Natural killer cell (primary cell): ENCODE data around the gene ECM1. TPM values are rescaled to one million over a fixed set of nuclear protein-coding genes. Genes with fewer than 3 reads are reported as not detected.

Source experiments
- ATAC-seq, 3 donors: fragments of 150-1000 bp in 2 of 3; fragments of 200-7000 bp in 1 of 3; cut with Tn5 transposase; 1 replicate in 1 of 3; 2 replicates in 2 of 3; pipeline ENCODE4 v1.10.0; 2021; ENCODE audit warnings: mild to moderate bottlenecking in 2 of 3, moderate library complexity in 2 of 3
- DNase-seq, 2 donors: peaks; one replicate each; pipeline versions ENCODE4 v3.0.0 to v3.0.0-alpha.2; 2013 to 2021; ENCODE audit warnings: mixed read lengths in 1 of 2
- H3K27ac ChIP-seq: one replicate; pipeline ENCODE4 v1.5.1; 2013; ENCODE audit warnings: mild to moderate bottlenecking, low read length
- H3K27me3 ChIP-seq: one replicate; pipeline ENCODE4 v1.6.1; 2013; ENCODE audit warnings: low read length; ENCODE audit not compliant: control insufficient read depth, insufficient read depth
- H3K36me3 ChIP-seq: one replicate; pipeline ENCODE4 v1.6.1; 2013; ENCODE audit warnings: low read length; ENCODE audit not compliant: control insufficient read depth, insufficient read depth
- H3K4me1 ChIP-seq: one replicate; pipeline ENCODE4 v1.6.1; 2013; ENCODE audit warnings: low read length; ENCODE audit not compliant: control insufficient read depth, insufficient read depth
- H3K4me3 ChIP-seq: one replicate; pipeline ENCODE4 v1.5.1; 2013; ENCODE audit warnings: low read length
- H3K9me3 ChIP-seq: one replicate; pipeline ENCODE4 v1.6.1; 2013; ENCODE audit warnings: low read length; ENCODE audit not compliant: control insufficient read depth, insufficient read depth
- H3K27ac Mint-ChIP-seq, 2 donors: one replicate each; pipeline ENCODE4 v1.8.0; 2022; ENCODE audit warnings: mild to moderate bottlenecking in 2 of 2, mixed read lengths in 2 of 2, moderate library complexity in 1 of 2
- H3K27me3 Mint-ChIP-seq, 2 donors: one replicate each; pipeline ENCODE4 v1.8.0; 2022; ENCODE audit warnings: low read depth in 2 of 2, mixed read lengths in 2 of 2
- H3K36me3 Mint-ChIP-seq: one replicate; pipeline ENCODE4 v1.8.0; 2022; ENCODE audit warnings: mixed read lengths
- H3K4me1 Mint-ChIP-seq, 2 donors: one replicate each; pipeline ENCODE4 v1.8.0; 2022; ENCODE audit warnings: mixed read lengths in 2 of 2
- H3K4me3 Mint-ChIP-seq: one replicate; pipeline ENCODE4 v1.8.0; 2022; ENCODE audit warnings: mild to moderate bottlenecking, moderate library complexity, mixed read lengths
- H3K9me3 Mint-ChIP-seq, 2 donors: one replicate each; pipeline ENCODE4 v1.8.0; 2022; ENCODE audit warnings: mixed read lengths in 2 of 2
- WGBS: methylation state at CpG from one replicate; pipeline ENCODE4 v1.1.7; 2013; ENCODE audit warnings: missing lambda C conversion rate; ENCODE audit not compliant: insufficient coverage; 5-methylcytosine and 5-hydroxymethylcytosine counted together
- intact Hi-C: fragments of 100-400 bp; cut with micrococcal nuclease; formaldehyde crosslinking; loops from one replicate; pipeline ENCODE4 v1.14.2; 2022
- total RNA-seq, 4 donors: library from RNA; stranded (reverse); fragments of 120-200 nt in 1 of 4; gene quantifications; one replicate each; pipeline versions ENCODE4 v1.2.3 to v1.2.4, GENCODE V29; 2013 to 2022
- TF ChIP-seq, protein P1 (sequence below): fragments of 200-600 bp; IDR thresholded peaks from one replicate; pipeline ENCODE4 v1.8.0; 2022; ENCODE audit warnings: antibody characterized with exemption

ECM1 gene
- total RNA-seq, 3 donors from 2014 or later (not counting 1 experiment from before 2014, with no cell fraction given) = 0.42 to 0.43 TPM; not detected in 1

DNA sequence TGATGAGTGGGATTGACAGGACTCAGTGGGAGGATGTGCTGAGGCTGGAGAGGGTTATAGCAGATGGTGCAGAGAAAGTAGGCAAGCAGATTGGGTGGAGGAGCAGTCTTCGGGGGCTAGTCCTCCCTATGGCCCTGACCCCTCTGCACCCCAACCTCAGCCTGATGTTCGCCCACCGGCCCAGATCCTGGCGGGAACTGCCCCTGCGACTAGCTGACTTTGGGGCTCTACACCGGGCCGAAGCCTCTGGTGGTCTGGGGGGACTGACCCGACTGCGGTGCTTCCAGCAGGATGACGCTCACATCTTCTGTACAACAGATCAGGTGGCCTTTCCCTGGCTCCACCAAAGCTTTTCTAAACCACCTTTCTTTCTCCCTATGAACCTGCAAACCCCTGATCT lies 9.6 kb upstream of the ECM1 start:
- no peak for ATAC-seq
- DNase-seq = no peak
- H3K36me3 Mint-ChIP-seq = peaks cover 7% of the 10 kb centered on the region
- H3K27me3 Mint-ChIP-seq = no peaks in the 10 kb centered on the region
- Histone ChIP-seq H3K4me3 (no peak overlapping the region), H3K27ac (no peak overlapping the region), H3K4me1 (no peaks in the 10 kb centered on the region), H3K9me3 (no peaks in the 10 kb centered on the region), H3K27me3 (no peaks in the 10 kb centered on the region), H3K36me3 (peaks cover 33% of the 10 kb centered on the region)
- H3K4me3 Mint-ChIP-seq = no peak overlapping the region
- intact Hi-C loops = no loop called here
- H3K27ac Mint-ChIP-seq = no peak overlapping the region
- 99% methylated on average over 10 of the region's 10 CpGs for WGBS
- no peaks in the 10 kb centered on the region for H3K9me3 Mint-ChIP-seq
- TF ChIP-seq, protein P1, sequence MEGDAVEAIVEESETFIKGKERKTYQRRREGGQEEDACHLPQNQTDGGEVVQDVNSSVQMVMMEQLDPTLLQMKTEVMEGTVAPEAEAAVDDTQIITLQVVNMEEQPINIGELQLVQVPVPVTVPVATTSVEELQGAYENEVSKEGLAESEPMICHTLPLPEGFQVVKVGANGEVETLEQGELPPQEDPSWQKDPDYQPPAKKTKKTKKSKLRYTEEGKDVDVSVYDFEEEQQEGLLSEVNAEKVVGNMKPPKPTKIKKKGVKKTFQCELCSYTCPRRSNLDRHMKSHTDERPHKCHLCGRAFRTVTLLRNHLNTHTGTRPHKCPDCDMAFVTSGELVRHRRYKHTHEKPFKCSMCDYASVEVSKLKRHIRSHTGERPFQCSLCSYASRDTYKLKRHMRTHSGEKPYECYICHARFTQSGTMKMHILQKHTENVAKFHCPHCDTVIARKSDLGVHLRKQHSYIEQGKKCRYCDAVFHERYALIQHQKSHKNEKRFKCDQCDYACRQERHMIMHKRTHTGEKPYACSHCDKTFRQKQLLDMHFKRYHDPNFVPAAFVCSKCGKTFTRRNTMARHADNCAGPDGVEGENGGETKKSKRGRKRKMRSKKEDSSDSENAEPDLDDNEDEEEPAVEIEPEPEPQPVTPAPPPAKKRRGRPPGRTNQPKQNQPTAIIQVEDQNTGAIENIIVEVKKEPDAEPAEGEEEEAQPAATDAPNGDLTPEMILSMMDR = no peak
- no peaks in the 10 kb centered on the region for H3K4me1 Mint-ChIP-seq

GRCh38 chr1:150505431-150505830 lies 2.5 kb upstream of the ECM1 start:
- H3K36me3 ChIP-seq = peaks cover 41% of the 10 kb centered on the region
- no peak overlapping the region for H3K4me3 ChIP-seq
- Mint-ChIP-seq H3K9me3 (no peaks in the 10 kb centered on the region), H3K36me3 (peaks cover 9% of the 10 kb centered on the region), H3K4me1 (peaks cover 5 to 7% of the 10 kb centered on the region in 2 donors), H3K4me3 (no peak overlapping the region), H3K27me3 (no peaks in the 10 kb centered on the region), H3K27ac (peak overlapping the region in 1 of 2 donors; percentile 50)
- intact Hi-C loops = no loop called here
- ATAC-seq = no peak
- TF ChIP-seq, protein P1 = no peak
- no peaks in the 10 kb centered on the region for H3K27me3 ChIP-seq
- 98% methylated on average over 6 of the region's 6 CpGs for whole genome bisulfite sequencing
- H3K9me3 ChIP-seq = no peaks in the 10 kb centered on the region
- H3K27ac ChIP-seq = no peak overlapping the region
- DNase-seq = no peak
- no peaks in the 10 kb centered on the region for H3K4me1 ChIP-seq

DNA sequence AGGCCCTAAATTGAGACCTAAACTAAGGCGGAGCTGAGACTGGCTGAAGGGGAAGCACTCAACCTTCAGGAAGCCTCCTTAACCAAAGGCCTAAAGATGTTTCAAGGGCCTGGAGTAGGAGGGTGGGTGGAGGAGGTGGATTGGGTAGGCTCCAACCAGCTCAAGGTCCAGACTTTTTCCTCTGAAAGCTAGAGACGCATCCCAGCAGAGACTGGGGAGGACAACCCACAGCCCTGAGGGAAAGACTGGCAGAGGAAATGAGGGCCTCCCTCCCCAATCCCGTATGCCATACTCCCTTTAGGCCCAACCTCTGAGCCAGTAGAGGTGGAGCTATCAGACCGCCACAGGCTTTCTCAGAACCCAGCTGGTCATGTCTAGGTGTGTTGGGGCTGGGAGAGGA lies 1.1 kb downstream of the ECM1 start:
- H3K4me3 ChIP-seq = no peak overlapping the region
- peaks cover 5 to 11% of the 10 kb centered on the region in 2 donors for H3K4me1 Mint-ChIP-seq
- H3K36me3 Mint-ChIP-seq = peaks cover 9% of the 10 kb centered on the region
- H3K27ac ChIP-seq = no peak overlapping the region
- H3K27me3 ChIP-seq = no peaks in the 10 kb centered on the region
- H3K36me3 ChIP-seq = peaks cover 36% of the 10 kb centered on the region
- TF ChIP-seq, protein P1 = no peak
- no peak for ATAC-seq
- no peak for DNase-seq
- intact Hi-C loops = no loop called here
- H3K9me3 ChIP-seq = no peaks in the 10 kb centered on the region
- no peaks in the 10 kb centered on the region for H3K27me3 Mint-ChIP-seq
- no peaks in the 10 kb centered on the region for H3K4me1 ChIP-seq
- no peaks in the 10 kb centered on the region for H3K9me3 Mint-ChIP-seq
- no peak overlapping the region for H3K4me3 Mint-ChIP-seq
- no peak overlapping the region for H3K27ac Mint-ChIP-seq
- 100% methylated on average over 3 of the region's 4 CpGs for WGBS

GRCh38 chr1:150511551-150511950 lies 3.6 kb downstream of the ECM1 start:
- Histone ChIP-seq H3K9me3 (no peaks in the 10 kb centered on the region), H3K27ac (no peak overlapping the region), H3K4me1 (peaks cover 16% of the 10 kb centered on the region), H3K27me3 (no peaks in the 10 kb centered on the region), H3K36me3 (peaks cover 11% of the 10 kb centered on the region), H3K4me3 (no peak overlapping the region)
- TF ChIP-seq, protein P1 = no peak
- WGBS = 93% methylated on average over 12 of the region's 12 CpGs
- no peaks in the 10 kb centered on the region for H3K27me3 Mint-ChIP-seq
- no peaks in the 10 kb centered on the region for H3K9me3 Mint-ChIP-seq
- intact Hi-C loops = no loop called here
- no peak overlapping the region for H3K27ac Mint-ChIP-seq
- H3K4me1 Mint-ChIP-seq = peaks cover 13 to 23% of the 10 kb centered on the region in 2 donors
- DNase-seq (no peak), ATAC-seq (no peak)
- H3K4me3 Mint-ChIP-seq = no peak overlapping the region
- H3K36me3 Mint-ChIP-seq = no peaks in the 10 kb centered on the region
